PFSK-1 (cell line): Measurements from ENCODE around the gene ZNF615. TPM values are rescaled to one million over a fixed set of nuclear protein-coding genes. Genes with fewer than 3 reads are reported as not detected.

Source experiments
- FOXP2 ChIP-seq: optimal IDR thresholded peaks from 2 replicates; pipeline ENCODE3; 2011; ENCODE audit warnings: borderline replicate concordance, control low read depth, inconsistent platforms; ENCODE audit not compliant: insufficient read depth; ENCODE audit errors: extremely low read length, extremely low read depth
- POLR2AphosphoS5 ChIP-seq: IDR thresholded peaks from 2 replicates; pipeline ENCODE4 v1.6.1; 2012; ENCODE audit warnings: low read depth, mild to moderate bottlenecking, control low read depth, low read length, moderate library complexity
- REST ChIP-seq, 2 experiments: IDR thresholded peaks; 2 replicates each; pipeline versions ENCODE4 v1.6.1 to v1.8.0; 2011 to 2012; ENCODE audit warnings: low read depth in 2 of 2, low read length in 2 of 2, control low read depth in 1 of 2, inconsistent platforms in 1 of 2, mild to moderate bottlenecking in 1 of 2, moderate library complexity in 1 of 2; ENCODE audit not compliant: insufficient read depth in 1 of 2
- SIN3A ChIP-seq: IDR thresholded peaks from 2 replicates; pipeline ENCODE4 v1.6.1; 2012; ENCODE audit warnings: mild to moderate bottlenecking, low read length, moderate library complexity, borderline replicate concordance; ENCODE audit not compliant: insufficient read depth
- TAF1 ChIP-seq: IDR thresholded peaks from 2 replicates; pipeline ENCODE4 v1.6.1; 2012; ENCODE audit warnings: low read length, control low read depth, borderline replicate concordance; ENCODE audit not compliant: insufficient read depth
- polyA plus RNA-seq: library from polyadenylated mRNA; unstranded; fragments of >200 nt; gene quantifications from one replicate; pipeline ENCODE4 v1.2.1, GENCODE V29; 2012; ENCODE audit warnings: low read depth, missing spikeins; ENCODE audit not compliant: insufficient read length

Gene ZNF615
- 2.5 TPM for polyA plus RNA-seq

GRCh38 chr19:52007806-52008557 is at the start of gene ZNF615:
ZNF615 (minus strand) TSS chr19:52008211; CDS start chr19:52003711, 4,500 bp downstream.
- no peak for TF ChIP-seq REST (IDR thresholded peaks at IDR 0.05; ENCODE audit: insufficient read depth in 1 of 2, low read depth in 2 of 2, low read length in 2 of 2)
- 0 out of 2 replicates have a peak, but pooled peaks have one; percentile 36 for TF ChIP-seq POLR2AphosphoS5
- peak; percentile 21 for TF ChIP-seq FOXP2
- TF ChIP-seq TAF1: no peak
- no peak for TF ChIP-seq SIN3A

- peak; percentile 56; the same call in 1 of the 2 replicates for TF ChIP-seq TAF1
- no peak; the same call in 1 of the 2 replicates for TF ChIP-seq SIN3A
Observed at GRCh38 chr19:52048555-52049501, 40.8 kb upstream of the ZNF615 start, which contains the start of gene ZNF432. ZNF432 (minus strand) TSS chr19:52048838; CDS start chr19:52046868, 1,970 bp downstream.

- no peak for TF ChIP-seq REST (IDR thresholded peaks at IDR 0.05; ENCODE audit: insufficient read depth in 1 of 2, low read depth in 2 of 2, low read length in 2 of 2)
- TF ChIP-seq POLR2AphosphoS5: no peak
- no peak for TF ChIP-seq FOXP2
- no peak for TF ChIP-seq TAF1
- TF ChIP-seq SIN3A: no peak
Observed at GRCh38 chr19:52039169-52039568, 31.2 kb upstream of the ZNF615 start.

- no peak for TF ChIP-seq FOXP2
- no peak for TF ChIP-seq TAF1
- TF ChIP-seq REST (IDR thresholded peaks at IDR 0.05; ENCODE audit: insufficient read depth in 1 of 2, low read depth in 2 of 2, low read length in 2 of 2): no peak
- TF ChIP-seq POLR2AphosphoS5: no peak
- TF ChIP-seq SIN3A: no peak
Observed at GRCh38 chr19:52034051-52034728, 26.2 kb upstream of the ZNF615 start.

GRCh38 chr19:52028780-52029123 is 20.7 kb upstream of the ZNF615 start:
- TF ChIP-seq POLR2AphosphoS5 (no peak), FOXP2 (no peak), TAF1 (no peak), SIN3A (no peak), REST (IDR thresholded peaks at IDR 0.05; ENCODE audit: insufficient read depth in 1 of 2, low read depth in 2 of 2, low read length in 2 of 2) (no peak)
